Stimulated activated CD4-positive, alpha-beta T cell treated with anti-CD3 and anti-CD28 coated beads, Interleukin-4, amount 100 ng/mL, for 1 hour (primary cell): ENCODE data around the gene VRK2.
"Not testable (repeated sequence)": the region's sequence is repeated elsewhere in the genome, so short reads cannot be mapped to it uniquely, and the experiment has no call there.

ENCODE experiments used
- DNase-seq: peaks from one replicate; pipeline ENCODE4 v3.0.0-alpha.2; 2020

VRK2 gene

DNA sequence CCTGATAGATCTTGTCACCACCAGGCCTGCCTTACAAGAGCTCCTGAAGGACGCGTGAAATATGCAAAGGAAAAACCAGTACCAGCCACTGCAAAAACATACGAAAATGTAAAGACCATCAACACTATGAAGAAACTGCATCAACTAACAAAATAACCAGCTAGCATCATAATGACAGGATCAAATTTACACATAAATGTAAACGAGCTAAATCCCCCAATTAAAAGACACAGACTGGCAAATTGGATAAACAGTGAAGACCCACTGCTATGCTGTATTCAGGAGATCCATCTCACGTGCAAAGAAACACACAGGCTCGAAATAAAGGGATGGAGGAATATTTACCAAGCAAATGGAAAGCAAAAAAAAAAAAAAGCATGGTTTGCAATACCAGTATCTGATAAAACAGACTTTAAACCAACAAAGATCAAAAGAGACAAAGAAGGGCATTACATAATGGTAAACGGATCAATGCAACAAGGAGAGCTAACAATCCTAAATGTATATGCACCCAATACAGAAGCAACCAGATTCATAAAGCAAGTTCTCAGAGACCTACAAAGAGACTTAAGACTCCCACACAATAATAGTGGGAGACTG lies 123.8 kb downstream of the VRK2 start:
- not testable (repeated sequence) for DNase-seq

DNA sequence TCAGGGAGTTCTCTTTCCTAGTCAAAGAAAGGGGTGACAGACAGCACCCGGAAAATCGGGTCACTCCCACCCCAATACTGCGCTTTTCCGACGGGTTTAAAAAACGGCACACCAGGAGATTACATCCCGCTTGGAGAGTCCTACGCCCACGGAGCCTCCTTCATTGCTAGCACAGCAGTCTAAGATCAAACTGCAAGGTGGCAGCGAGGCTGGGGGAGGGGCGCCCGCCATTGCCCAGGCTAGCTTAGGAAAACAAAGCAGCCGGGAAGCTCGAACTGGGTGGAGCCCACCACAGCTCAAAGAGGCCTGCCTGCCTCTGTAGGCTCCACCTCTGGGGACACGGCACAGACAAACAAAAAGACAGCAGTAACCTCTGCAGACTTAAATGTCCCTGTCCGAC lies 125.2 kb downstream of the VRK2 start:
- not testable (repeated sequence) for DNase-seq

DNA sequence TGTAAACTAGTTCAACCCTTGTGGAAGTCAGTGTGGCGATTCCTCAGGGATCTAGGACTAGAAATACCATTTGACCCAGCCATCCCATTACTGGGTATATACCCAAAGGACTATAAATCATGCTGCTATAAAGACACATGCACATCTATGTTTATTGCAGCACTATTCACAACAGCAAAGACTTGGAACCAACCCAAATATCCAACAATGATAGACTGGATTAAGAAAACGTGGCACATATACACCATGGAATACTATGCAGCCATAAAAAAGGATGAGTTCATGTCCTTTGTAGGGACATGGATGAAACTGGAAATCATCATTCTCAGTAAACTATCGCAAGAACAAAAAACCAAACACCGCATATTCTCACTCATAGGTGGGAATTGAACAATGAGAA lies 130.6 kb downstream of the VRK2 start:
- DNase-seq, result not testable (repeated sequence)

- not testable (repeated sequence) for DNase-seq
These were observed 133.6 kb downstream of the VRK2 start for GRCh38 chr2:58180175-58180574.

GRCh38 chr2:58180635-58181034 lies 134.0 kb downstream of the VRK2 start:
- DNase-seq, result no peak

DNA sequence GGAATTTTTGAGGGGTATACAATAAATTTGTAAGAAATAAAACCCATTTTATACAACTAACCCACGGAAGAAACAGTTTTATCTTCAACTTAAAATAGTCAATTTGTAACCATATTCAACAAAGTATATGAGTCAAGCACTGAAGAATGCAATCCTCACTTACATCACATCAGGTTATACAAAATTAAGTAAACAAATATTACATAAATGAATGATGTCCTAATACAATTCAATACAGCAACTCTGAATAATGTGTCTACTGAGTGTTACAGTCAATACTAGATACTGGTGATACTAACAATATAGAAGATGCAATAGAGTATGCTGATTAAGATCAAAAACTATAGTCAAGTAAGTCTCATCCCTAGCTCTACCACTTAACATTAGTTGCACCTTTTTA lies 135.9 kb downstream of the VRK2 start:
- no peak for DNase-seq

DNA sequence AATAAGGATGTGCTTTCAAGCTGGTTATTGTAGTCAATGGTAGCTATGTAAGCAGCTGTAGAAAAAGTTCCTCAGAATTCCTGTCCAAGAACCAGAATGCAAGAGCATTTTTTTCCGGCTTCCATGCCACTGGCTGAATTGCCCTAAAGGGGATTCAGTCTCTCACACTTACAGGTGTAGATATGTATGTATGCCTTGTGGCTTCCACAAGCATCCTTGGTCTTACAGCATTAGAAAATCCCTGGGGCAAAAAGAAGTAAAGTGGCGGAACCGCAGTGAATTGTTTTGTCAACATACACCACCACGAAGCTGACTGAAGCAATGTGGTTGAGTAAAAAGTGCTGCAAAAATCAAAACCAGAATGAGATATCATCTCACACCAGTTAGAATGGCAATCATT lies 139.9 kb downstream of the VRK2 start:
- DNase-seq, result no peak

DNA sequence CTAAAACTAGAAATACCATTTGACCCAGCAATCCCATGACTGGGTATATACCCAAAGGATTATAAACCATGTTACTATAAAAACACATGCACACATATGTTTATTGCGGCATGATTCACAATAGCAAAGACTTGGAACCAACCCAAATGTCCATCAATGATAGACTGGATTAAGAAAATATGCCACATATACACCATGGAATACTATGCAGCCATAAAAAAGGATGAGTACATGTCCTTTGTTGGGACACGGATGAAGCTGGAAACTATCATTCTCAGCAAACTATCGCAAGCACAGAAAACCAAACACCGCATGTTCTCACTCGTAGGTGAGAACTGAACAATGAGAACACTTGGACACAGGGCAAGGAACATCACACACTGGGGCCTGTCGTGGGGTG lies 140.4 kb downstream of the VRK2 start:
- not testable (repeated sequence) for DNase-seq

GRCh38 chr2:58194458-58194857 lies 147.9 kb downstream of the VRK2 start:
- no peak for DNase-seq

- no peak for DNase-seq
These were observed 149.1 kb downstream of the VRK2 start for GRCh38 chr2:58195662-58196061.

DNA sequence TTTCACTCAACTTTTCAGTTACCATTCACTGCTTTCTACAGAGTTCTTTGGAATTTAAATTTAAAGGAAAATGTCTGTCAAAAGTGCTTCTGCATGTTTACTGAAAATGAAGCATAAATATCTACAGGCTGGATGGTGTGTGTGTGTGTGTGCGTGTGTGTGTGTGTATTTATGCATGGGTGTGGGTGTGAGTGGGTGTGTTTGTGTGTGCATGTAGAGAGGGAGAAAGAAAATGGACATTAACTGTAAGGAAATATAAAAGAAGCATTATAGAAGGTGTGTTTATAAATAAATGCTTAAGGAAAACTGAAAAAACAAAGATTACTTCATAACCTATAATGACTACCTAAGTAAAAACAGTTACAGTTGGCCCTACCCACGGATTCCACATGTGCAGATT lies 151.3 kb downstream of the VRK2 start:
- DNase-seq, result no peak

GRCh38 chr2:58202404-58202803 lies 155.8 kb downstream of the VRK2 start:
- no peak for DNase-seq

DNA sequence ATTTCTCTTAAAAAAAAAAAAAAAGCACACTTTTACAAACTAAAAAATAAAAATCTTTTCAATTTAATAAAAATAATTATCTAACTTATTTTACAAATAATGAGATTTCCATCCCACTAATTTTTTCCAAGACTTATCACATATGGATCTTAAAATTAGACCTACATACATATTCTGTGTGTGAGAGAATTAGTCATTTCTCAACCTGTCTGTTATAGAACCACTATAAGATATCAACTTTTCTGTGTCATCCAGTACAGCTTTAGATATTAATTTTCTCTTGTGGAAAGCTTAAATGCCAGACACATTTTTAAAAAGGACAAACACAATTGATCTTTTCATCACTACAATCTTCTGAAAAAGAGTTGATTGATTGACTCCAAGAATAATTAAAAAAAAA lies 156.4 kb downstream of the VRK2 start:
- no peak for DNase-seq

GRCh38 chr2:58204195-58204959 lies 157.8 kb downstream of the VRK2 start:
- no peak for DNase-seq

GRCh38 chr2:58206785-58207184 lies 160.2 kb downstream of the VRK2 start:
- DNase-seq, result no peak

- DNase-seq, result no peak
These were observed 160.6 kb downstream of the VRK2 start for GRCh38 chr2:58207189-58207588.
